ENCODE results near the gene ZBTB14.

Gene ZBTB14

GRCh38 chr18:5287854-5288253 is 7.7 kb downstream of the ZBTB14 start:
- Histone ChIP-seq H3K27me3 (ENCODE audit: control insufficient read depth, insufficient read depth, low read length) (no peaks in the 10 kb centered on the region), H3K4me3 (ENCODE audit: low read depth, low read length) (no peak overlapping the region), H3K36me3 (ENCODE audit: control insufficient read depth, insufficient read depth, low read length) (peaks cover 25% of the 10 kb centered on the region), H3K9ac (ENCODE audit: low read length) (no peak overlapping the region), H3K4me1 (ENCODE audit: control insufficient read depth, insufficient read depth, low read length) (peaks cover 11% of the 10 kb centered on the region; the same call in 1 of the 2 replicates), H3K27ac (ENCODE audit: low read depth, low read length) (no peak overlapping the region), H3K9me3 (ENCODE audit: control insufficient read depth, insufficient read depth, low read depth, low read length) (no peaks in the 10 kb centered on the region)

GRCh38 chr18:5286525-5286924 is 9.0 kb downstream of the ZBTB14 start:
- H3K27me3 ChIP-seq (ENCODE audit: control insufficient read depth, insufficient read depth, low read length), result no peaks in the 10 kb centered on the region
- no peaks in the 10 kb centered on the region for H3K9me3 ChIP-seq (ENCODE audit: control insufficient read depth, insufficient read depth, low read depth, low read length)
- no peak overlapping the region for H3K27ac ChIP-seq (ENCODE audit: low read depth, low read length)
- H3K4me3 ChIP-seq (ENCODE audit: low read depth, low read length), result no peak overlapping the region
- peaks cover 11% of the 10 kb centered on the region; the same call in 1 of the 2 replicates for H3K4me1 ChIP-seq (ENCODE audit: control insufficient read depth, insufficient read depth, low read length)
- H3K36me3 ChIP-seq (ENCODE audit: control insufficient read depth, insufficient read depth, low read length), result peaks cover 17% of the 10 kb centered on the region
- H3K9ac ChIP-seq (ENCODE audit: low read length), result no peak overlapping the region

- Histone ChIP-seq H3K9me3 (ENCODE audit: control insufficient read depth, insufficient read depth, low read depth, low read length) (peaks cover 5% of the 10 kb centered on the region; the same call in 1 of the 2 replicates), H3K36me3 (ENCODE audit: control insufficient read depth, insufficient read depth, low read length) (0 out of 2 replicates have a peak, but pooled peaks cover 6% of the 10 kb centered on the region), H3K9ac (ENCODE audit: low read length) (no peak overlapping the region), H3K27me3 (ENCODE audit: control insufficient read depth, insufficient read depth, low read length) (no peaks in the 10 kb centered on the region), H3K27ac (ENCODE audit: low read depth, low read length) (no peak overlapping the region), H3K4me1 (ENCODE audit: control insufficient read depth, insufficient read depth, low read length) (peaks cover 11% of the 10 kb centered on the region; the same call in 1 of the 2 replicates), H3K4me3 (ENCODE audit: low read depth, low read length) (no peak overlapping the region)
Observed at GRCh38 chr18:5285326-5285725, 10.2 kb downstream of the ZBTB14 start.

- H3K36me3 ChIP-seq (ENCODE audit: control insufficient read depth, insufficient read depth, low read length), result 0 out of 2 replicates have a peak, but pooled peaks cover under 1% of the 10 kb centered on the region
- H3K9me3 ChIP-seq (ENCODE audit: control insufficient read depth, insufficient read depth, low read depth, low read length), result peaks cover 5% of the 10 kb centered on the region; the same call in 1 of the 2 replicates
- H3K9ac ChIP-seq (ENCODE audit: low read length), result no peak overlapping the region
- H3K4me1 ChIP-seq (ENCODE audit: control insufficient read depth, insufficient read depth, low read length), result peaks cover 11% of the 10 kb centered on the region; the same call in 1 of the 2 replicates
- H3K4me3 ChIP-seq (ENCODE audit: low read depth, low read length), result no peak overlapping the region
- H3K27ac ChIP-seq (ENCODE audit: low read depth, low read length), result no peak overlapping the region
- no peaks in the 10 kb centered on the region for H3K27me3 ChIP-seq (ENCODE audit: control insufficient read depth, insufficient read depth, low read length)
Observed at GRCh38 chr18:5284808-5285207, 10.7 kb downstream of the ZBTB14 start.

GRCh38 chr18:5282770-5283169 is 12.8 kb downstream of the ZBTB14 start:
- peaks cover 2% of the 10 kb centered on the region; the same call in 1 of the 2 replicates for H3K4me1 ChIP-seq (ENCODE audit: control insufficient read depth, insufficient read depth, low read length)

GRCh38 chr18:5276947-5277346 is 18.6 kb downstream of the ZBTB14 start:
- H3K9me3 ChIP-seq (ENCODE audit: control insufficient read depth, insufficient read depth, low read depth, low read length), result peaks cover 7% of the 10 kb centered on the region; the same call in 1 of the 2 replicates
- no peak overlapping the region for H3K4me3 ChIP-seq (ENCODE audit: low read depth, low read length)
- no peaks in the 10 kb centered on the region for H3K4me1 ChIP-seq (ENCODE audit: control insufficient read depth, insufficient read depth, low read length)
- no peaks in the 10 kb centered on the region for H3K27me3 ChIP-seq (ENCODE audit: control insufficient read depth, insufficient read depth, low read length)
- H3K36me3 ChIP-seq (ENCODE audit: control insufficient read depth, insufficient read depth, low read length), result no peaks in the 10 kb centered on the region
- H3K9ac ChIP-seq (ENCODE audit: low read length), result no peak overlapping the region
- H3K27ac ChIP-seq (ENCODE audit: low read depth, low read length), result no peak overlapping the region

More at GRCh38 chr18:5282770-5283169, 12.8 kb downstream of the ZBTB14 start:
- H3K27me3 ChIP-seq (ENCODE audit: control insufficient read depth, insufficient read depth, low read length), result no peaks in the 10 kb centered on the region
- H3K36me3 ChIP-seq (ENCODE audit: control insufficient read depth, insufficient read depth, low read length), result no peaks in the 10 kb centered on the region
- no peak overlapping the region for H3K9ac ChIP-seq (ENCODE audit: low read length)
- no peak overlapping the region for H3K27ac ChIP-seq (ENCODE audit: low read depth, low read length)
- H3K9me3 ChIP-seq (ENCODE audit: control insufficient read depth, insufficient read depth, low read depth, low read length), result peaks cover 7% of the 10 kb centered on the region; the same call in 1 of the 2 replicates
- no peak overlapping the region for H3K4me3 ChIP-seq (ENCODE audit: low read depth, low read length)

- Histone ChIP-seq H3K27ac (ENCODE audit: low read depth, low read length) (no peak overlapping the region), H3K4me1 (ENCODE audit: control insufficient read depth, insufficient read depth, low read length) (no peaks in the 10 kb centered on the region), H3K27me3 (ENCODE audit: control insufficient read depth, insufficient read depth, low read length) (no peaks in the 10 kb centered on the region), H3K9me3 (ENCODE audit: control insufficient read depth, insufficient read depth, low read depth, low read length) (peaks cover 7% of the 10 kb centered on the region; the same call in 1 of the 2 replicates), H3K9ac (ENCODE audit: low read length) (no peak overlapping the region), H3K36me3 (ENCODE audit: control insufficient read depth, insufficient read depth, low read length) (no peaks in the 10 kb centered on the region), H3K4me3 (ENCODE audit: low read depth, low read length) (no peak overlapping the region)
Observed at GRCh38 chr18:5275872-5276271, 19.7 kb downstream of the ZBTB14 start.

- H3K9ac ChIP-seq (ENCODE audit: low read length), result no peak overlapping the region
Observed at GRCh38 chr18:5268874-5269273, 26.7 kb downstream of the ZBTB14 start.

GRCh38 chr18:5266721-5267120 is 28.8 kb downstream of the ZBTB14 start:
- no peak overlapping the region for H3K4me3 ChIP-seq (ENCODE audit: low read depth, low read length)
- no peaks in the 10 kb centered on the region for H3K27me3 ChIP-seq (ENCODE audit: control insufficient read depth, insufficient read depth, low read length)

More at GRCh38 chr18:5268874-5269273, 26.7 kb downstream of the ZBTB14 start:
- no peaks in the 10 kb centered on the region for H3K36me3 ChIP-seq (ENCODE audit: control insufficient read depth, insufficient read depth, low read length)
- H3K27ac ChIP-seq (ENCODE audit: low read depth, low read length), result no peak overlapping the region
- no peaks in the 10 kb centered on the region for H3K27me3 ChIP-seq (ENCODE audit: control insufficient read depth, insufficient read depth, low read length)
- H3K4me3 ChIP-seq (ENCODE audit: low read depth, low read length), result no peak overlapping the region
- H3K9me3 ChIP-seq (ENCODE audit: control insufficient read depth, insufficient read depth, low read depth, low read length), result peaks cover 9% of the 10 kb centered on the region; the same call in 1 of the 2 replicates
- H3K4me1 ChIP-seq (ENCODE audit: control insufficient read depth, insufficient read depth, low read length), result no peaks in the 10 kb centered on the region

GRCh38 chr18:5253910-5254309 is 41.6 kb downstream of the ZBTB14 start:
- Histone ChIP-seq H3K9ac (ENCODE audit: low read length) (no peak overlapping the region), H3K9me3 (ENCODE audit: control insufficient read depth, insufficient read depth, low read depth, low read length) (no peaks in the 10 kb centered on the region), H3K27ac (ENCODE audit: low read depth, low read length) (no peak overlapping the region), H3K4me1 (ENCODE audit: control insufficient read depth, insufficient read depth, low read length) (no peaks in the 10 kb centered on the region), H3K36me3 (ENCODE audit: control insufficient read depth, insufficient read depth, low read length) (no peaks in the 10 kb centered on the region), H3K4me3 (ENCODE audit: low read depth, low read length) (no peak overlapping the region), H3K27me3 (ENCODE audit: control insufficient read depth, insufficient read depth, low read length) (no peaks in the 10 kb centered on the region)

More at GRCh38 chr18:5266721-5267120, 28.8 kb downstream of the ZBTB14 start:
- Histone ChIP-seq H3K36me3 (ENCODE audit: control insufficient read depth, insufficient read depth, low read length) (no peaks in the 10 kb centered on the region), H3K9me3 (ENCODE audit: control insufficient read depth, insufficient read depth, low read depth, low read length) (peaks cover 12% of the 10 kb centered on the region; the same call in 1 of the 2 replicates), H3K27ac (ENCODE audit: low read depth, low read length) (no peak overlapping the region), H3K9ac (ENCODE audit: low read length) (no peak overlapping the region), H3K4me1 (ENCODE audit: control insufficient read depth, insufficient read depth, low read length) (no peaks in the 10 kb centered on the region)

- no peaks in the 10 kb centered on the region for H3K4me1 ChIP-seq (ENCODE audit: control insufficient read depth, insufficient read depth, low read length)
- H3K27ac ChIP-seq (ENCODE audit: low read depth, low read length), result no peak overlapping the region
- H3K27me3 ChIP-seq (ENCODE audit: control insufficient read depth, insufficient read depth, low read length), result no peaks in the 10 kb centered on the region
- no peaks in the 10 kb centered on the region for H3K36me3 ChIP-seq (ENCODE audit: control insufficient read depth, insufficient read depth, low read length)
- H3K9ac ChIP-seq (ENCODE audit: low read length), result no peak overlapping the region
- no peaks in the 10 kb centered on the region for H3K9me3 ChIP-seq (ENCODE audit: control insufficient read depth, insufficient read depth, low read depth, low read length)
- no peak overlapping the region for H3K4me3 ChIP-seq (ENCODE audit: low read depth, low read length)
Observed at GRCh38 chr18:5251117-5251516, 44.4 kb downstream of the ZBTB14 start.
